GM23338 (cell line): Measurements from ENCODE around the gene CPEB2. TPM values are rescaled to one million over a fixed set of nuclear protein-coding genes. Genes with fewer than 3 reads are reported as not detected.

ENCODE experiments used
- ATAC-seq: fragments of 200-7000 bp; cut with Tn5 transposase; 3 replicates; pipeline ENCODE4 v1.9.1; 2020
- DNase-seq: peaks from one replicate; pipeline ENCODE4 v3.0.0-alpha.2; 2015; ENCODE audit warnings: low spot score
- H2AFZ ChIP-seq: fragments of 200-600 bp; sonication (generic); 2 replicates; pipeline ENCODE4 v1.8.0; 2016; ENCODE audit warnings: antibody characterized with exemption, mild to moderate bottlenecking, moderate library complexity
- H3F3A ChIP-seq: fragments of 200-600 bp; sonication (generic); replicated peaks from 2 replicates; pipeline ENCODE4 v1.8.0; 2017; ENCODE audit warnings: antibody characterized with exemption, mixed run types, low read depth
- H3K27ac ChIP-seq: fragments of 200-600 bp; sonication (generic); 2 replicates; pipeline ENCODE4 v1.6.1; 2016; ENCODE audit warnings: low read depth
- H3K27me3 ChIP-seq: fragments of 200-600 bp; sonication (generic); 2 replicates; pipeline ENCODE4 v1.8.0; 2016; ENCODE audit warnings: mild to moderate bottlenecking, mixed run types, moderate library complexity; ENCODE audit not compliant: insufficient read depth
- H3K36me3 ChIP-seq: fragments of 200-600 bp; sonication (generic); 2 replicates; pipeline ENCODE4 v1.8.0; 2016; ENCODE audit warnings: mild to moderate bottlenecking; ENCODE audit not compliant: insufficient read depth
- H3K4me1 ChIP-seq: fragments of 200-600 bp; sonication (generic); 2 replicates; pipeline ENCODE4 v1.8.0; 2016; ENCODE audit warnings: mild to moderate bottlenecking, moderate library complexity; ENCODE audit not compliant: insufficient read depth
- H3K4me2 ChIP-seq: fragments of 200-600 bp; sonication (generic); 2 replicates; pipeline ENCODE4 v1.7.1; 2017; ENCODE audit warnings: mixed run types
- H3K4me3 ChIP-seq: fragments of 200-600 bp; sonication (generic); 2 replicates; pipeline ENCODE4 v1.6.1; 2016; ENCODE audit warnings: mixed run types
- H3K79me2 ChIP-seq: fragments of 200-600 bp; sonication (generic); replicated peaks from 2 replicates; pipeline ENCODE4 v1.8.0; 2017; ENCODE audit warnings: mild to moderate bottlenecking; ENCODE audit not compliant: insufficient read depth
- H3K9me2 ChIP-seq: fragments of 200-600 bp; sonication (generic); 2 replicates; pipeline ENCODE4 v1.8.0; 2017; ENCODE audit not compliant: insufficient read depth
- H4K20me1 ChIP-seq: fragments of 200-600 bp; sonication (generic); replicated peaks from 2 replicates; pipeline ENCODE4 v1.8.0; 2017; ENCODE audit warnings: mild to moderate bottlenecking; ENCODE audit not compliant: insufficient read depth
- H3K27ac Mint-ChIP-seq: 2 replicates; pipeline ENCODE4 v1.8.0; 2020; ENCODE audit warnings: inconsistent platforms, mild to moderate bottlenecking, moderate library complexity, mixed read lengths
- H3K27me3 Mint-ChIP-seq: 3 replicates; pipeline ENCODE4 v1.8.0; 2022; ENCODE audit warnings: low read depth, mild to moderate bottlenecking, moderate library complexity, mixed read lengths, inconsistent platforms; ENCODE audit not compliant: insufficient read depth, poor library complexity
- H3K36me3 Mint-ChIP-seq: 3 replicates; pipeline ENCODE4 v1.8.0; 2021; ENCODE audit warnings: low read depth, mild to moderate bottlenecking, inconsistent platforms, moderate library complexity, mixed read lengths
- H3K4me1 Mint-ChIP-seq: 3 replicates; pipeline ENCODE4 v1.8.0; 2020; ENCODE audit warnings: mild to moderate bottlenecking, inconsistent platforms, mixed read lengths
- H3K4me3 Mint-ChIP-seq: 3 replicates; pipeline ENCODE4 v1.8.0; 2021; ENCODE audit warnings: moderate library complexity, mild to moderate bottlenecking, inconsistent platforms, mixed read lengths
- H3K9me3 Mint-ChIP-seq: 3 replicates; pipeline ENCODE4 v1.8.0; 2020; ENCODE audit warnings: moderate library complexity, mild to moderate bottlenecking, inconsistent platforms, mixed read lengths
- CREB1 ChIP-seq: fragments of 250-450 bp; sonication (Bioruptor Pico); IDR thresholded peaks from 2 replicates; pipeline ENCODE4 v1.5.0; 2020; ENCODE audit warnings: low read depth, mild to moderate bottlenecking, moderate library complexity
- EZH2 ChIP-seq: fragments of 200-600 bp; sonication (generic); IDR thresholded peaks from one replicate; pipeline ENCODE4 v1.8.0; 2017; ENCODE audit warnings: antibody characterized with exemption, mild to moderate bottlenecking, low read depth; ENCODE audit not compliant: unreplicated experiment
- EZH2phosphoT487 ChIP-seq: fragments of 200-600 bp; sonication (generic); IDR thresholded peaks from one replicate; pipeline ENCODE4 v1.8.1; 2018; ENCODE audit warnings: antibody characterized with exemption; ENCODE audit not compliant: unreplicated experiment
- JUNB ChIP-seq: IDR thresholded peaks from one replicate; pipeline ENCODE4 v1.6.1; 2016; ENCODE audit warnings: antibody characterized with exemption; ENCODE audit not compliant: unreplicated experiment
- NANOG ChIP-seq: IDR thresholded peaks from 2 replicates; pipeline ENCODE4 v1.6.1; 2016; ENCODE audit warnings: antibody characterized with exemption, borderline replicate concordance
- POLR2AphosphoS5 ChIP-seq: IDR thresholded peaks from 2 replicates; pipeline ENCODE4 v1.6.1; 2016; ENCODE audit warnings: antibody characterized with exemption, low read depth
- STAT1 ChIP-seq: IDR thresholded peaks from one replicate; pipeline ENCODE4 v1.6.1; 2016; ENCODE audit warnings: antibody characterized with exemption; ENCODE audit not compliant: unreplicated experiment
- ZNF114 ChIP-seq: fragments of 250-450 bp; sonication (Bioruptor Pico); IDR thresholded peaks from 2 replicates; pipeline ENCODE4 v1.5.0; 2020; ENCODE audit warnings: mild to moderate bottlenecking, moderate library complexity
- ZNF331 ChIP-seq: fragments of 250-450 bp; sonication (Bioruptor Pico); IDR thresholded peaks from 2 replicates; pipeline ENCODE4 v1.5.0; 2020; ENCODE audit warnings: low read depth, mild to moderate bottlenecking, moderate library complexity
- polyA plus RNA-seq: library from polyadenylated mRNA; unstranded; fragments of >200 nt; fragmentation: Nextera tagmentation; extraction: Ambion mirVana; gene quantifications from 2 replicates; pipeline ENCODE4 v1.2.1, GENCODE V29; 2016
- total RNA-seq: library from RNA; depleted of rRNA; stranded (reverse); fragments of >200 nt; shearing (Covaris generic); gene quantifications from 2 replicates; pipeline ENCODE4 v1.2.3, GENCODE V29; 2014
- TF ChIP-seq, protein P1 (sequence below), 2 experiments: fragments of 200-600 bp in 1 of 2; sonication (generic) in 1 of 2; conservative IDR thresholded peaks; 2 replicates each; pipeline versions ENCODE4 v1.5.1 to v1.6.1; 2016 to 2017; ENCODE audit warnings: antibody characterized with exemption in 2 of 2, low read depth in 2 of 2, mild to moderate bottlenecking in 2 of 2, moderate library complexity in 1 of 2
- TF ChIP-seq, protein P2 (sequence below): IDR thresholded peaks from one replicate; pipeline ENCODE4 v1.6.1; 2018; ENCODE audit warnings: antibody characterized with exemption; ENCODE audit not compliant: unreplicated experiment
- TF ChIP-seq, protein P3 (sequence below): IDR thresholded peaks from 2 replicates; pipeline ENCODE4 v1.6.1; 2016; ENCODE audit warnings: antibody characterized with exemption
- TF ChIP-seq, protein P4 (sequence below): fragments of 250-450 bp; sonication (Bioruptor Pico); IDR thresholded peaks from 2 replicates; pipeline ENCODE4 v1.5.0; 2020; ENCODE audit warnings: mild to moderate bottlenecking, moderate library complexity

Gene CPEB2
- total and polyA plus RNA-seq, 2 experiments from 2014 or later = 0.66 to 2.4 TPM

DNA sequence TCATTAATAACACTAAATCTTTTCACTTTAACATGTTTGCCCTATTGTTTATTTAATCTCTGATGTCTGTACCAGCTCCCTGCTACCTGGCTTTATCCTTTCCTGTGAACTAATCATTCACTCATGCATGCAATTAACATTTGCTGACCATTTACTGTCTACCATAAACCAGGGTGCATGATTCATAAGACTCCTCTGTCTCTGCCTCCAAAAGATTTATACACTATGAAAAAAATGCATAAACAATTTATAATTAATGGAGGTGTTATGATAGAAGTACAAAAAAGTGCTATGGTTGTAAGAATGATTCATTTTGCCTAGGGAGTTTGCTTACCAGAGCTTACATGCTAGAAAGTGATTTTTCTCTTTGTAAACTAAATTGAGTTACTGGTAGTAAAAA lies 24.5 kb upstream of the CPEB2 start:
- no peak overlapping the region for H2AFZ ChIP-seq
- no peak for DNase-seq
- Mint-ChIP-seq H3K36me3 (no peaks in the 10 kb centered on the region), H3K27ac (no peak overlapping the region), H3K9me3 (no peaks in the 10 kb centered on the region), H3K4me3 (no peak overlapping the region), H3K4me1 (no peaks in the 10 kb centered on the region; the same call in 2 of the 3 replicates), H3K27me3 (no peaks in the 10 kb centered on the region)
- H3K27me3 ChIP-seq = no peaks in the 10 kb centered on the region
- peaks cover 6% of the 10 kb centered on the region; the same call in 1 of the 2 replicates for H3K9me2 ChIP-seq
- no peaks in the 10 kb centered on the region for H3K36me3 ChIP-seq
- no peak overlapping the region for H3K4me2 ChIP-seq
- no peaks in the 10 kb centered on the region for H3K79me2 ChIP-seq
- TF ChIP-seq EZH2 = no peak
- TF ChIP-seq ZNF114 (CRISPR knock-in tag) = no peak
- TF ChIP-seq, protein P1, sequence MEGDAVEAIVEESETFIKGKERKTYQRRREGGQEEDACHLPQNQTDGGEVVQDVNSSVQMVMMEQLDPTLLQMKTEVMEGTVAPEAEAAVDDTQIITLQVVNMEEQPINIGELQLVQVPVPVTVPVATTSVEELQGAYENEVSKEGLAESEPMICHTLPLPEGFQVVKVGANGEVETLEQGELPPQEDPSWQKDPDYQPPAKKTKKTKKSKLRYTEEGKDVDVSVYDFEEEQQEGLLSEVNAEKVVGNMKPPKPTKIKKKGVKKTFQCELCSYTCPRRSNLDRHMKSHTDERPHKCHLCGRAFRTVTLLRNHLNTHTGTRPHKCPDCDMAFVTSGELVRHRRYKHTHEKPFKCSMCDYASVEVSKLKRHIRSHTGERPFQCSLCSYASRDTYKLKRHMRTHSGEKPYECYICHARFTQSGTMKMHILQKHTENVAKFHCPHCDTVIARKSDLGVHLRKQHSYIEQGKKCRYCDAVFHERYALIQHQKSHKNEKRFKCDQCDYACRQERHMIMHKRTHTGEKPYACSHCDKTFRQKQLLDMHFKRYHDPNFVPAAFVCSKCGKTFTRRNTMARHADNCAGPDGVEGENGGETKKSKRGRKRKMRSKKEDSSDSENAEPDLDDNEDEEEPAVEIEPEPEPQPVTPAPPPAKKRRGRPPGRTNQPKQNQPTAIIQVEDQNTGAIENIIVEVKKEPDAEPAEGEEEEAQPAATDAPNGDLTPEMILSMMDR (conservative IDR thresholded peaks at IDR 0.05; ENCODE audit: low read depth in 2 of 2) = no peak
- TF ChIP-seq JUNB = no peak
- TF ChIP-seq, protein P2, sequence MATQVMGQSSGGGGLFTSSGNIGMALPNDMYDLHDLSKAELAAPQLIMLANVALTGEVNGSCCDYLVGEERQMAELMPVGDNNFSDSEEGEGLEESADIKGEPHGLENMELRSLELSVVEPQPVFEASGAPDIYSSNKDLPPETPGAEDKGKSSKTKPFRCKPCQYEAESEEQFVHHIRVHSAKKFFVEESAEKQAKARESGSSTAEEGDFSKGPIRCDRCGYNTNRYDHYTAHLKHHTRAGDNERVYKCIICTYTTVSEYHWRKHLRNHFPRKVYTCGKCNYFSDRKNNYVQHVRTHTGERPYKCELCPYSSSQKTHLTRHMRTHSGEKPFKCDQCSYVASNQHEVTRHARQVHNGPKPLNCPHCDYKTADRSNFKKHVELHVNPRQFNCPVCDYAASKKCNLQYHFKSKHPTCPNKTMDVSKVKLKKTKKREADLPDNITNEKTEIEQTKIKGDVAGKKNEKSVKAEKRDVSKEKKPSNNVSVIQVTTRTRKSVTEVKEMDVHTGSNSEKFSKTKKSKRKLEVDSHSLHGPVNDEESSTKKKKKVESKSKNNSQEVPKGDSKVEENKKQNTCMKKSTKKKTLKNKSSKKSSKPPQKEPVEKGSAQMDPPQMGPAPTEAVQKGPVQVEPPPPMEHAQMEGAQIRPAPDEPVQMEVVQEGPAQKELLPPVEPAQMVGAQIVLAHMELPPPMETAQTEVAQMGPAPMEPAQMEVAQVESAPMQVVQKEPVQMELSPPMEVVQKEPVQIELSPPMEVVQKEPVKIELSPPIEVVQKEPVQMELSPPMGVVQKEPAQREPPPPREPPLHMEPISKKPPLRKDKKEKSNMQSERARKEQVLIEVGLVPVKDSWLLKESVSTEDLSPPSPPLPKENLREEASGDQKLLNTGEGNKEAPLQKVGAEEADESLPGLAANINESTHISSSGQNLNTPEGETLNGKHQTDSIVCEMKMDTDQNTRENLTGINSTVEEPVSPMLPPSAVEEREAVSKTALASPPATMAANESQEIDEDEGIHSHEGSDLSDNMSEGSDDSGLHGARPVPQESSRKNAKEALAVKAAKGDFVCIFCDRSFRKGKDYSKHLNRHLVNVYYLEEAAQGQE = no peak
- TF ChIP-seq CREB1 = no peak
- TF ChIP-seq EZH2phosphoT487 = no peak
- no peak for TF ChIP-seq NANOG
- TF ChIP-seq POLR2AphosphoS5 = no peak
- TF ChIP-seq ZNF331 = no peak
- TF ChIP-seq STAT1 = no peak
- TF ChIP-seq, protein P3, sequence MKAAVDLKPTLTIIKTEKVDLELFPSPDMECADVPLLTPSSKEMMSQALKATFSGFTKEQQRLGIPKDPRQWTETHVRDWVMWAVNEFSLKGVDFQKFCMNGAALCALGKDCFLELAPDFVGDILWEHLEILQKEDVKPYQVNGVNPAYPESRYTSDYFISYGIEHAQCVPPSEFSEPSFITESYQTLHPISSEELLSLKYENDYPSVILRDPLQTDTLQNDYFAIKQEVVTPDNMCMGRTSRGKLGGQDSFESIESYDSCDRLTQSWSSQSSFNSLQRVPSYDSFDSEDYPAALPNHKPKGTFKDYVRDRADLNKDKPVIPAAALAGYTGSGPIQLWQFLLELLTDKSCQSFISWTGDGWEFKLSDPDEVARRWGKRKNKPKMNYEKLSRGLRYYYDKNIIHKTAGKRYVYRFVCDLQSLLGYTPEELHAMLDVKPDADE = no peak
- TF ChIP-seq, protein P4, sequence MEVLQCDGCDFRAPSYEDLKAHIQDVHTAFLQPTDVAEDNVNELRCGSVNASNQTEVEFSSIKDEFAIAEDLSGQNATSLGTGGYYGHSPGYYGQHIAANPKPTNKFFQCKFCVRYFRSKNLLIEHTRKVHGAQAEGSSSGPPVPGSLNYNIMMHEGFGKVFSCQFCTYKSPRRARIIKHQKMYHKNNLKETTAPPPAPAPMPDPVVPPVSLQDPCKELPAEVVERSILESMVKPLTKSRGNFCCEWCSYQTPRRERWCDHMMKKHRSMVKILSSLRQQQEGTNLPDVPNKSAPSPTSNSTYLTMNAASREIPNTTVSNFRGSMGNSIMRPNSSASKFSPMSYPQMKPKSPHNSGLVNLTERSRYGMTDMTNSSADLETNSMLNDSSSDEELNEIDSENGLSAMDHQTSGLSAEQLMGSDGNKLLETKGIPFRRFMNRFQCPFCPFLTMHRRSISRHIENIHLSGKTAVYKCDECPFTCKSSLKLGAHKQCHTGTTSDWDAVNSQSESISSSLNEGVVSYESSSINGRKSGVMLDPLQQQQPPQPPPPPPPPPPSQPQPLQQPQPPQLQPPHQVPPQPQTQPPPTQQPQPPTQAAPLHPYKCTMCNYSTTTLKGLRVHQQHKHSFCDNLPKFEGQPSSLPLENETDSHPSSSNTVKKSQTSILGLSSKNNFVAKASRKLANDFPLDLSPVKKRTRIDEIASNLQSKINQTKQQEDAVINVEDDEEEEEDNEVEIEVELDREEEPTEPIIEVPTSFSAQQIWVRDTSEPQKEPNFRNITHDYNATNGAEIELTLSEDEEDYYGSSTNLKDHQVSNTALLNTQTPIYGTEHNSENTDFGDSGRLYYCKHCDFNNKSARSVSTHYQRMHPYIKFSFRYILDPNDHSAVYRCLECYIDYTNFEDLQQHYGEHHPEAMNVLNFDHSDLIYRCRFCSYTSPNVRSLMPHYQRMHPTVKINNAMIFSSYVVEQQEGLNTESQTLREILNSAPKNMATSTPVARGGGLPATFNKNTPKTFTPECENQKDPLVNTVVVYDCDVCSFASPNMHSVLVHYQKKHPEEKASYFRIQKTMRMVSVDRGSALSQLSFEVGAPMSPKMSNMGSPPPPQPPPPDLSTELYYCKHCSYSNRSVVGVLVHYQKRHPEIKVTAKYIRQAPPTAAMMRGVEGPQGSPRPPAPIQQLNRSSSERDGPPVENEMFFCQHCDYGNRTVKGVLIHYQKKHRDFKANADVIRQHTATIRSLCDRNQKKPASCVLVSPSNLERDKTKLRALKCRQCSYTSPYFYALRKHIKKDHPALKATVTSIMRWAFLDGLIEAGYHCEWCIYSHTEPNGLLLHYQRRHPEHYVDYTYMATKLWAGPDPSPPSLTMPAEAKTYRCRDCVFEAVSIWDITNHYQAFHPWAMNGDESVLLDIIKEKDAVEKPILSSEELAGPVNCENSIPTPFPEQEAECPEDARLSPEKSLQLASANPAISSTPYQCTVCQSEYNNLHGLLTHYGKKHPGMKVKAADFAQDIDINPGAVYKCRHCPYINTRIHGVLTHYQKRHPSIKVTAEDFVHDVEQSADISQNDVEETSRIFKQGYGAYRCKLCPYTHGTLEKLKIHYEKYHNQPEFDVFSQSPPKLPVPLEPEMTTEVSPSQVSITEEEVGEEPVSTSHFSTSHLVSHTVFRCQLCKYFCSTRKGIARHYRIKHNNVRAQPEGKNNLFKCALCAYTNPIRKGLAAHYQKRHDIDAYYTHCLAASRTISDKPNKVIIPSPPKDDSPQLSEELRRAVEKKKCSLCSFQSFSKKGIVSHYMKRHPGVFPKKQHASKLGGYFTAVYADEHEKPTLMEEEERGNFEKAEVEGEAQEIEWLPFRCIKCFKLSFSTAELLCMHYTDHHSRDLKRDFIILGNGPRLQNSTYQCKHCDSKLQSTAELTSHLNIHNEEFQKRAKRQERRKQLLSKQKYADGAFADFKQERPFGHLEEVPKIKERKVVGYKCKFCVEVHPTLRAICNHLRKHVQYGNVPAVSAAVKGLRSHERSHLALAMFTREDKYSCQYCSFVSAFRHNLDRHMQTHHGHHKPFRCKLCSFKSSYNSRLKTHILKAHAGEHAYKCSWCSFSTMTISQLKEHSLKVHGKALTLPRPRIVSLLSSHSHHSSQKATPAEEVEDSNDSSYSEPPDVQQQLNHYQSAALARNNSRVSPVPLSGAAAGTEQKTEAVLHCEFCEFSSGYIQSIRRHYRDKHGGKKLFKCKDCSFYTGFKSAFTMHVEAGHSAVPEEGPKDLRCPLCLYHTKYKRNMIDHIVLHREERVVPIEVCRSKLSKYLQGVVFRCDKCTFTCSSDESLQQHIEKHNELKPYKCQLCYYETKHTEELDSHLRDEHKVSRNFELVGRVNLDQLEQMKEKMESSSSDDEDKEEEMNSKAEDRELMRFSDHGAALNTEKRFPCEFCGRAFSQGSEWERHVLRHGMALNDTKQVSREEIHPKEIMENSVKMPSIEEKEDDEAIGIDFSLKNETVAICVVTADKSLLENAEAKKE (CRISPR knock-in tag) = no peak
- H3K4me1 ChIP-seq = no peaks in the 10 kb centered on the region
- H3F3A ChIP-seq = no peaks in the 10 kb centered on the region
- H3K4me3 ChIP-seq = no peak overlapping the region
- ATAC-seq = no peak
- no peaks in the 10 kb centered on the region for H4K20me1 ChIP-seq
- H3K27ac ChIP-seq = no peak overlapping the region
